H9 (cell line): ENCODE measurements around the gene RAPH1. TPM values are rescaled to one million over a fixed set of nuclear protein-coding genes. Genes with fewer than 3 reads are reported as not detected.

Source experiments
- DNase-seq: peaks from one replicate; pipeline ENCODE4 v3.0.0-alpha.2; 2017
- H2AFZ ChIP-seq: one replicate; pipeline ENCODE4 v1.6.1; 2013; ENCODE audit warnings: mild to moderate bottlenecking, low read length, control low read depth, moderate library complexity
- H2AK5ac ChIP-seq: 2 replicates; pipeline ENCODE4 v1.6.1; 2013; ENCODE audit warnings: low read length, control low read depth, mixed read lengths; ENCODE audit not compliant: insufficient read length
- H2BK120ac ChIP-seq: one replicate; pipeline ENCODE4 v1.6.1; 2013; ENCODE audit warnings: low read depth, mild to moderate bottlenecking, low read length, control low read depth, inconsistent platforms; ENCODE audit not compliant: poor library complexity, severe bottlenecking
- H2BK12ac ChIP-seq: 2 replicates; pipeline ENCODE4 v1.6.1; 2013; ENCODE audit warnings: low read length, control low read depth, mixed read lengths, low read depth; ENCODE audit not compliant: insufficient read length
- H2BK15ac ChIP-seq: 2 replicates; pipeline ENCODE4 v1.6.1; 2013; ENCODE audit warnings: low read depth, low read length, control low read depth
- H2BK20ac ChIP-seq: one replicate; pipeline ENCODE4 v1.6.1; 2013; ENCODE audit warnings: low read depth, mild to moderate bottlenecking, low read length, control low read depth, inconsistent platforms; ENCODE audit not compliant: poor library complexity, severe bottlenecking
- H2BK5ac ChIP-seq: 2 replicates; pipeline ENCODE4 v1.6.1; 2013; ENCODE audit warnings: low read length, control low read depth, mixed read lengths; ENCODE audit not compliant: insufficient read length
- H3K14ac ChIP-seq: 2 replicates; pipeline ENCODE4 v1.6.1; 2013; ENCODE audit warnings: low read length, control low read depth; ENCODE audit not compliant: insufficient read depth
- H3K18ac ChIP-seq: 2 replicates; pipeline ENCODE4 v1.6.1; 2013; ENCODE audit warnings: low read depth, mild to moderate bottlenecking, mixed read lengths, low read length, control low read depth; ENCODE audit not compliant: insufficient read length
- H3K23ac ChIP-seq: 2 replicates; pipeline ENCODE4 v1.6.1; 2013; ENCODE audit warnings: low read length, control low read depth, mixed read lengths, low read depth; ENCODE audit not compliant: insufficient read length
- H3K23me2 ChIP-seq: 2 replicates; pipeline ENCODE4 v1.6.1; 2013; ENCODE audit warnings: low read depth, mild to moderate bottlenecking, mixed read lengths, low read length, control low read depth; ENCODE audit not compliant: insufficient read length, poor library complexity, severe bottlenecking
- H3K27ac ChIP-seq: 2 replicates; pipeline ENCODE4 v1.5.1; 2013; ENCODE audit warnings: low read length, control low read depth, mixed read lengths, low read depth; ENCODE audit not compliant: insufficient read length
- H3K27me3 ChIP-seq: 2 replicates; pipeline ENCODE4 v1.6.1; 2013; ENCODE audit warnings: low read length, control low read depth, inconsistent platforms; ENCODE audit not compliant: insufficient read depth
- H3K4ac ChIP-seq: 2 replicates; pipeline ENCODE4 v1.6.1; 2013; ENCODE audit warnings: low read depth, mild to moderate bottlenecking, control low read depth, inconsistent platforms, low read length, moderate library complexity
- H3K4me1 ChIP-seq: 2 replicates; pipeline ENCODE4 v1.6.1; 2013; ENCODE audit warnings: low read length, control low read depth, inconsistent platforms; ENCODE audit not compliant: insufficient read depth
- H3K4me2 ChIP-seq: 2 replicates; pipeline ENCODE4 v1.6.1; 2013; ENCODE audit warnings: low read length, control low read depth, mixed read lengths; ENCODE audit not compliant: insufficient read length, insufficient read depth
- H3K56ac ChIP-seq: 2 replicates; pipeline ENCODE4 v1.6.1; 2013; ENCODE audit warnings: low read depth, mild to moderate bottlenecking, mixed read lengths, low read length, control low read depth; ENCODE audit not compliant: insufficient read length
- H3K79me1 ChIP-seq: 2 replicates; pipeline ENCODE4 v1.6.1; 2013; ENCODE audit warnings: low read depth, mild to moderate bottlenecking, moderate library complexity, low read length, control low read depth, inconsistent platforms; ENCODE audit not compliant: insufficient read depth, poor library complexity, severe bottlenecking
- H3K79me2 ChIP-seq: 2 replicates; pipeline ENCODE4 v1.6.1; 2013; ENCODE audit warnings: low read length, control low read depth, inconsistent platforms; ENCODE audit not compliant: insufficient read depth
- H3K9ac ChIP-seq: 2 replicates; pipeline ENCODE4 v1.6.1; 2013; ENCODE audit warnings: low read length, control low read depth, mixed read lengths; ENCODE audit not compliant: insufficient read length; ENCODE audit errors: extremely low read depth
- H3K9me3 ChIP-seq: one replicate; pipeline ENCODE4 v1.6.1; 2013; ENCODE audit warnings: low read depth, low read length, inconsistent platforms; ENCODE audit not compliant: control insufficient read depth
- H3T11ph ChIP-seq: one replicate; pipeline ENCODE4 v1.6.1; 2013; ENCODE audit warnings: mild to moderate bottlenecking, low read length, control low read depth, inconsistent platforms
- H4K20me1 ChIP-seq: one replicate; pipeline ENCODE4 v1.6.1; 2013; ENCODE audit not compliant: control insufficient read depth, insufficient read length, insufficient read depth
- H4K5ac ChIP-seq: 2 replicates; pipeline ENCODE4 v1.6.1; 2013; ENCODE audit warnings: low read depth, mild to moderate bottlenecking, mixed read lengths, low read length, control low read depth; ENCODE audit not compliant: insufficient read length
- H4K8ac ChIP-seq: replicated peaks from 2 replicates; pipeline ENCODE4 v1.6.1; 2013; ENCODE audit warnings: low read length, control low read depth, mixed read lengths, low read depth; ENCODE audit not compliant: insufficient read length
- H4K91ac ChIP-seq: 2 replicates; pipeline ENCODE4 v1.6.1; 2013; ENCODE audit warnings: low read depth, mild to moderate bottlenecking, moderate library complexity, mixed read lengths, low read length, control low read depth; ENCODE audit not compliant: insufficient read length
- H3K27ac Mint-ChIP-seq, 3 experiments: 2 replicates in 2 of 3; 3 replicates in 1 of 3; pipeline ENCODE4 v1.8.0; 2020 to 2021; ENCODE audit warnings: mixed read lengths in 3 of 3, mild to moderate bottlenecking in 1 of 3, moderate library complexity in 1 of 3
- H3K27me3 Mint-ChIP-seq: 2 replicates; pipeline ENCODE4 v1.8.0; 2021; ENCODE audit warnings: low read depth, mild to moderate bottlenecking, moderate library complexity, mixed read lengths
- H3K36me3 Mint-ChIP-seq, 3 experiments: 2 replicates in 2 of 3; 3 replicates in 1 of 3; pipeline ENCODE4 v1.8.0; 2020 to 2021; ENCODE audit warnings: low read depth in 3 of 3, mixed read lengths in 3 of 3; ENCODE audit not compliant: insufficient read depth in 1 of 3
- H3K4me1 Mint-ChIP-seq, 2 experiments: 2 replicates each; pipeline ENCODE4 v1.8.0; 2020; ENCODE audit warnings: mixed read lengths in 2 of 2
- H3K4me3 Mint-ChIP-seq, 2 experiments: 2 replicates in 1 of 2; 3 replicates in 1 of 2; pipeline ENCODE4 v1.8.0; 2020 to 2021; ENCODE audit warnings: mild to moderate bottlenecking in 2 of 2, mixed read lengths in 2 of 2, moderate library complexity in 1 of 2
- H3K9me3 Mint-ChIP-seq, 2 experiments: 2 replicates in 1 of 2; 3 replicates in 1 of 2; pipeline ENCODE4 v1.8.0; 2020; ENCODE audit warnings: mild to moderate bottlenecking in 2 of 2, mixed read lengths in 2 of 2, moderate library complexity in 1 of 2
- CTCF ChIP-seq: fragments of 200-600 bp; sonication (generic); conservative IDR thresholded peaks from 3 replicates; pipeline ENCODE4 v1.8.0; 2021; ENCODE audit warnings: antibody characterized with exemption, mild to moderate bottlenecking
- WGBS: extraction: QIAGEN DNeasy Blood & Tissue Kit; methylation state at CpG from one replicate; pipeline ENCODE4 v1.1.7; 2013; ENCODE audit warnings: missing lambda C conversion rate, low lambda C conversion rate, mixed read lengths; ENCODE audit not compliant: insufficient read length; ENCODE audit errors: extremely low coverage; 5-methylcytosine and 5-hydroxymethylcytosine counted together
- total RNA-seq: library from RNA; stranded (reverse); gene quantifications from 2 replicates; pipeline ENCODE4 v1.2.1, GENCODE V29; 2021

RAPH1 gene
- total RNA-seq, 1 experiment from 2014 or later: 17.1 TPM

DNA sequence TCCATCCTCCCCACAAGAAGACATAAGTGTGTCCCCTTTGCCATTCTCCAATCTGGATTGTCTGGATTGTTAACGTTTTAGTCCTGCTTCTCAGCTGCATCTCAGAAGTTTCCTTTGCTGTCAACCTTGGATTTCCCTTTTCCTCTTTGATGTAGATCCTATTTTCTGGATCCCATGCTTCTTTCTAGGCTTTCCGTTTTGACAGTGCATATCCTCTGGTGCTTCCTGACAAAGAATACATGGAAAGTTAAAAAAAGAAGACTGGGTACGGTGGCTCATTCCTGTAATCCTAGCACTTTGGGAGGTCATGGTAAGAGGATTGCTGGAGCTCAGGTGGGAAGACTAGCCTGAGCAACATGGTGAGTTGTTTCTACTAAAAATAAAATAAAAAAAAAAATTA is 180.1 kb downstream of the RAPH1 start:
- Histone ChIP-seq H2BK20ac (no peak overlapping the region), H3T11ph (no peak overlapping the region), H3K9ac (no peak overlapping the region), H3K27ac (no peak overlapping the region), H3K9me3 (no peaks in the 10 kb centered on the region), H2BK15ac (no peak overlapping the region), H3K56ac (no peak overlapping the region), H4K5ac (no peak overlapping the region), H4K20me1 (no peaks in the 10 kb centered on the region), H3K14ac (no peak overlapping the region), H3K23me2 (no peaks in the 10 kb centered on the region), H4K91ac (no peak overlapping the region), H2BK12ac (no peak overlapping the region), H2AFZ (no peak overlapping the region), H2BK120ac (no peak overlapping the region), H3K4me1 (no peaks in the 10 kb centered on the region), H3K4ac (no peak overlapping the region), H2BK5ac (no peak overlapping the region), H3K18ac (no peak overlapping the region), H2AK5ac (no peak overlapping the region), H3K79me2 (peaks cover 22% of the 10 kb centered on the region; the same call in 1 of the 2 replicates), H3K23ac (no peak overlapping the region), H3K27me3 (no peaks in the 10 kb centered on the region), H4K8ac (no peak overlapping the region), H3K79me1 (peaks cover 7% of the 10 kb centered on the region), H3K4me2 (no peak overlapping the region)
- DNase-seq: no peak
- peaks cover 3 to 5% of the 10 kb centered on the region in 2 experiments; a peak in 2 of 4 replicates for H3K4me1 Mint-ChIP-seq
- H3K36me3 Mint-ChIP-seq: peaks cover 19 to 22% (median 20%) of the 10 kb centered on the region in 3 experiments
- peak overlapping the region in 1 of 3 experiments; percentile 45; a peak in 2 of 7 replicates for H3K27ac Mint-ChIP-seq
- TF ChIP-seq CTCF: no peak
- peaks cover 0 to 11% of the 10 kb centered on the region in 2 experiments; a peak in 3 of 5 replicates for H3K9me3 Mint-ChIP-seq
- no peak overlapping the region for H3K4me3 Mint-ChIP-seq
- no peaks in the 10 kb centered on the region for H3K27me3 Mint-ChIP-seq
- no CpG with 5 or more reads among the region's 3 CpGs for WGBS
